Endothelial cell of umbilical vein (primary cell): Measurements from ENCODE around the gene BCL2L13. TPM values are rescaled to one million over a fixed set of nuclear protein-coding genes. Genes with fewer than 3 reads are reported as not detected.

ENCODE experiments used
- BruUV-seq: library from RNA; stranded (reverse); fragments of 400-500 nt; replicated peaks from 2 replicates; lab custom pipeline; 2021; lab: Mats Ljungman, UMichigan
- CTCF ChIA-PET: fragments of 300-600, 350-600 bp; sonication (Branson Sonifier 250); formaldehyde crosslinking; loops from one replicate; lab custom pipeline; 2021; ENCODE audit warnings: antibody characterized with exemption, inconsistent platforms; lab: Charles Lee
- POLR2A ChIA-PET: fragments of 300-600, 350-600 bp; sonication (Branson Sonifier 250); formaldehyde crosslinking; loops from one replicate; lab custom pipeline; 2021; ENCODE audit warnings: antibody characterized with exemption, inconsistent platforms; lab: Charles Lee
- DNase-seq: peaks from one replicate; pipeline ENCODE4 v3.0.0-alpha.2; 2011; ENCODE audit warnings: low read depth, low spot score
- FAIRE-seq: peaks from 2 replicates; lab custom pipeline; 2011; peaks lifted over from hg19 to GRCh38; lab: Jason Lieb, UNC
- H2AFZ ChIP-seq: 2 replicates; pipeline ENCODE4 v1.6.0; 2012; ENCODE audit warnings: low read depth, low read length, control low read depth, inconsistent platforms
- H3K27ac ChIP-seq: 2 replicates; pipeline ENCODE4 v1.5.1; 2011; ENCODE audit warnings: low read depth, mild to moderate bottlenecking, control low read depth, low read length, moderate library complexity; ENCODE audit not compliant: insufficient read depth
- H3K27me3 ChIP-seq, 2 experiments: 2 replicates each; pipeline versions ENCODE4 v1.6.0 to v1.6.1; 2011; ENCODE audit warnings: low read length in 2 of 2, mixed read lengths in 1 of 2; ENCODE audit not compliant: control insufficient read depth in 2 of 2, insufficient read depth in 2 of 2
- H3K36me3 ChIP-seq, 2 experiments: 2 replicates in 1 of 2; 3 replicates in 1 of 2; pipeline ENCODE4 v1.5.1; 2011; ENCODE audit warnings: low read length in 2 of 2, mild to moderate bottlenecking in 1 of 2, moderate library complexity in 1 of 2; ENCODE audit not compliant: control insufficient read depth in 2 of 2, insufficient read depth in 2 of 2; ENCODE audit errors: extremely low read depth in 1 of 2
- H3K4me1 ChIP-seq: 3 replicates; pipeline ENCODE4 v1.5.1; 2011; ENCODE audit warnings: mild to moderate bottlenecking, low read length; ENCODE audit not compliant: control insufficient read depth, insufficient read depth; ENCODE audit errors: extremely low read depth
- H3K4me2 ChIP-seq: 2 replicates; pipeline ENCODE4 v1.6.1; 2011; ENCODE audit warnings: low read length, control low read depth, mixed read lengths; ENCODE audit not compliant: insufficient read depth
- H3K4me3 ChIP-seq, 3 experiments: fragments of 200-600 bp in 1 of 3; sonication (generic), shearing (Covaris generic) in 1 of 3; replicated peaks in 1 of 3; 2 replicates each; pipeline ENCODE4 v1.5.1; 2011 to 2016; ENCODE audit warnings: control low read depth in 3 of 3, low read length in 3 of 3, mild to moderate bottlenecking in 2 of 3, inconsistent platforms in 1 of 3, low read depth in 1 of 3, moderate library complexity in 1 of 3; ENCODE audit not compliant: insufficient read depth in 1 of 3
- H3K79me2 ChIP-seq: 2 replicates; pipeline ENCODE4 v1.6.0; 2012; ENCODE audit warnings: low read length, inconsistent platforms; ENCODE audit not compliant: control insufficient read depth, insufficient read depth
- H3K9ac ChIP-seq: replicated peaks from 2 replicates; pipeline ENCODE3; 2011; ENCODE audit warnings: low read length, control low read depth; ENCODE audit not compliant: insufficient read depth; ENCODE audit errors: extremely low read depth
- H3K9me1 ChIP-seq: replicated peaks from 3 replicates; pipeline ENCODE4 v1.6.0; 2011; ENCODE audit warnings: mild to moderate bottlenecking, low read length; ENCODE audit not compliant: control insufficient read depth, insufficient read depth; ENCODE audit errors: extremely low read depth
- H3K9me3 ChIP-seq: replicated peaks from 2 replicates; pipeline ENCODE4 v1.5.1; 2012; ENCODE audit warnings: low read length, inconsistent platforms; ENCODE audit not compliant: control insufficient read depth, insufficient read depth
- H4K20me1 ChIP-seq: replicated peaks from 2 replicates; pipeline ENCODE3; 2011; ENCODE audit warnings: mild to moderate bottlenecking, low read length; ENCODE audit not compliant: control insufficient read depth, insufficient read depth; ENCODE audit errors: extremely low read depth
- CTCF ChIP-seq, 2 donors: IDR thresholded peaks; 1 replicate in 1 of 2; 2 replicates in 1 of 2; pipeline ENCODE4 v1.5.1; 2011; ENCODE audit warnings: low read length in 2 of 2, mild to moderate bottlenecking in 2 of 2, moderate library complexity in 2 of 2, control low read depth in 1 of 2, inconsistent platforms in 1 of 2, low read depth in 1 of 2; ENCODE audit not compliant: insufficient read depth in 1 of 2; ENCODE audit errors: extremely low read depth in 1 of 2
- EZH2 ChIP-seq: IDR thresholded peaks from 2 replicates; pipeline ENCODE4 v1.6.1; 2012; ENCODE audit warnings: borderline replicate concordance, low read depth, mild to moderate bottlenecking, moderate library complexity, low read length, inconsistent platforms; ENCODE audit not compliant: severe bottlenecking
- FOS ChIP-seq: IDR thresholded peaks from 2 replicates; pipeline ENCODE4 v1.6.1; 2011; ENCODE audit warnings: mild to moderate bottlenecking, low read length, moderate library complexity, borderline replicate concordance; ENCODE audit not compliant: insufficient read depth
- GATA2 ChIP-seq: IDR thresholded peaks from 2 replicates; pipeline ENCODE4 v1.7.0; 2011; ENCODE audit warnings: low read depth, mild to moderate bottlenecking, moderate library complexity, mixed read lengths, low read length; ENCODE audit not compliant: insufficient read length, insufficient read depth
- JUN ChIP-seq: IDR thresholded peaks from 2 replicates; pipeline ENCODE4 v1.6.1; 2011; ENCODE audit warnings: borderline replicate concordance, low read depth; ENCODE audit not compliant: insufficient read length, insufficient read depth
- MAX ChIP-seq: IDR thresholded peaks from 2 replicates; pipeline ENCODE4 v1.6.1; 2011; ENCODE audit not compliant: insufficient read depth, insufficient read length
- MYC ChIP-seq: IDR thresholded peaks from one replicate; pipeline ENCODE4 v1.6.1; 2011; ENCODE audit warnings: mild to moderate bottlenecking, low read depth, low read length
- POLR2A ChIP-seq: IDR thresholded peaks from 2 replicates; pipeline ENCODE4 v1.6.1; 2012; ENCODE audit warnings: low read depth, mild to moderate bottlenecking, control low read depth, low read length
- POLR2AphosphoS5 ChIP-seq: IDR thresholded peaks from 2 replicates; pipeline ENCODE4 v1.6.1; 2012; ENCODE audit warnings: low read depth, mild to moderate bottlenecking, control low read depth, low read length, moderate library complexity; ENCODE audit not compliant: insufficient read depth
- dilution Hi-C: fragments of 300-500 bp; cut with MboI; formaldehyde crosslinking; loops from one replicate; pipeline ENCODE4 v1.15.0; 2019; ENCODE audit warnings: low sequenced_read_pairs; ENCODE audit not compliant: extremely low pct_ligation_motif_present
- intact Hi-C: fragments of 100-400 bp; cut with micrococcal nuclease; formaldehyde crosslinking; loops from one replicate; pipeline ENCODE4 v1.10.0; 2022
- polyA plus RNA-seq, 4 experiments: library from polyadenylated mRNA; depleted of rRNA in 3 of 4; stranded (reverse) in 3 of 4; unstranded in 1 of 4; fragments of >200 nt; gene quantifications; 2 replicates each; pipeline versions ENCODE4 v1.2.1 to v1.2.3, GENCODE V29; 2011 to 2012; ENCODE audit warnings: missing spikeins in 1 of 4
- total RNA-seq: library from RNA; stranded (reverse); gene quantifications from 2 replicates; pipeline ENCODE4 v1.2.3, GENCODE V29; 2021

BCL2L13 gene
- total and polyA plus RNA-seq, 2 donors (not counting 3 experiments of a cell fraction or from before 2014, with no cell fraction given): 28.1 to 36.2 TPM

DNA sequence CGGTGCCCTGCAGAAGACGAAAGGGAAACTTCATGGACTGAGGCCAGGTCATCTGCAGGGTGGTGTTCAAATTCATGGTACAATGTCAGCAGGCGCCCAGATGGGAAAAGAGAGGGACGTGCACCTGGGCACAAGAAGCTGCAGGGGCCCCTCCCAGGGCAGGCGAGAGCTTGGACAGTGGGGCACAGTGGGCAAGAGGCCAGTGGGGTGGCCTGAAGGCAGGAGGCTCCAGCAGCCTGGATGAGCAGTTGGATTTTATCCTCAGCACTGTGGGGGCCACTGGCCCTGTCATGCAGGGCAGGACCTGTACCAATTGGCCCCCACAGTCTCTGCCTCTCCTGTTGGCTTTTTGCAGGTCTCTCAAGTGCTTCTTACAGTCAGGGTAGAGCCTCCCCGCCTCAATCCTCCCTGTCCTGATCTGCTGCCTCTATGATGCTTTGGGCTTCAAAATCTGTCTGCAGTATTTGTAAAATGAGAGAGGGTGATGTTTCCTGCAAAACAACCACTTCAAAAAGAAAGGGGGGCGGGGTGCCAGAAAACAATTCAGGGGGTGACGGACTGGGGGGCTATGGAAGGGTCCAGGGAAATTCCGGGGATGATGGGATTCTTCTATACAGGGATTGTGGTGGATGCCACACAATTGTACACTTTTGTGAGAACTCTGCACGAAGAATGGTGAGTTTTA is 137.4 kb downstream of the BCL2L13 start:
- TF ChIP-seq GATA2: no peak
- no peak for TF ChIP-seq MYC
- TF ChIP-seq POLR2A: no peak
- TF ChIP-seq MAX: no peak
- TF ChIP-seq FOS: no peak
- no peak for TF ChIP-seq POLR2AphosphoS5
- TF ChIP-seq EZH2: no peak
- TF ChIP-seq CTCF (IDR thresholded peaks at IDR 0.05; ENCODE audit: extremely low read depth in 1 of 2, insufficient read depth in 1 of 2, low read depth in 1 of 2, low read length in 2 of 2): no peak
- no peak for TF ChIP-seq JUN
- ChIA-PET POLR2A (no interaction called here), CTCF (no interaction called here)
- no peaks in the 10 kb centered on the region for H3K9me1 ChIP-seq
- peaks cover 24% of the 10 kb centered on the region for H3K79me2 ChIP-seq
- H3K36me3 ChIP-seq: no peaks in the 10 kb centered on the region
- BruUV-seq: no TSS peak
- DNase-seq (no peak), FAIRE-seq (no peak)
- H3K4me3 ChIP-seq: no peak overlapping the region
- H3K4me1 ChIP-seq: peaks cover 13% of the 10 kb centered on the region
- intact Hi-C loops: loop anchor here (10.0 kb wide), 1 partner anchor 141 kb away; the partner anchor contains the start of gene BCL2L13
- H2AFZ ChIP-seq: no peak overlapping the region
- H3K27ac ChIP-seq: no peak overlapping the region
- no peak overlapping the region for H3K4me2 ChIP-seq
- no peaks in the 10 kb centered on the region for H3K9me3 ChIP-seq
- H3K9ac ChIP-seq: no peak overlapping the region
- H4K20me1 ChIP-seq: no peaks in the 10 kb centered on the region
- no peaks in the 10 kb centered on the region for H3K27me3 ChIP-seq
- dilution Hi-C loops: no loop called here
